Astrocyte (in vitro differentiated cells and primary cell): Measurements from ENCODE around the gene LOC128125822.

Source experiments
- EZH2 ChIP-seq: IDR thresholded peaks from 2 replicates; pipeline ENCODE4 v1.6.1; 2012; ENCODE audit warnings: mild to moderate bottlenecking, low read length, inconsistent platforms; ENCODE audit not compliant: insufficient read depth
- TF ChIP-seq, protein P1 (sequence below): IDR thresholded peaks from 2 replicates; pipeline ENCODE4 v1.5.1; 2011; ENCODE audit warnings: low read depth, mild to moderate bottlenecking, inconsistent platforms, low read length, moderate library complexity; ENCODE audit not compliant: insufficient read depth

DNA sequence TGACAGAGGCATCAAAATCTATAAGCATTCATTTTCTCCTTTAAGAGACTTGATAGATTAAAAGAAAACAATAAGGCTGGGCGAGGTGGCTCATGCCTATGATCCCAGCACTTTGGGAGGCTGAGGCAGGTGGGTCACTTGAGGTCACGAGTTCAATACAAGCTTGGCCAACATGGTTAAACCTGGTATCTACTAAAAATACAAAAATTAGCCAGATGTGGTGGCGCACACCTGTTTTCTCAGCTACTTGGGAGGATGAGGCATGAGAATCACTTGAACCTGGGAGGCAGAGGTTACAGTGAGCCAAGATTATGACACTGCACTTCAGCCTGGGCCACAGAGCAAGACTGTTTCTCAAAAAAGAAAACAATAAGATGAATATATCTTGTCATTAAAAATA is 39.3 kb upstream of the LOC128125822 start:
- TF ChIP-seq, protein P1, sequence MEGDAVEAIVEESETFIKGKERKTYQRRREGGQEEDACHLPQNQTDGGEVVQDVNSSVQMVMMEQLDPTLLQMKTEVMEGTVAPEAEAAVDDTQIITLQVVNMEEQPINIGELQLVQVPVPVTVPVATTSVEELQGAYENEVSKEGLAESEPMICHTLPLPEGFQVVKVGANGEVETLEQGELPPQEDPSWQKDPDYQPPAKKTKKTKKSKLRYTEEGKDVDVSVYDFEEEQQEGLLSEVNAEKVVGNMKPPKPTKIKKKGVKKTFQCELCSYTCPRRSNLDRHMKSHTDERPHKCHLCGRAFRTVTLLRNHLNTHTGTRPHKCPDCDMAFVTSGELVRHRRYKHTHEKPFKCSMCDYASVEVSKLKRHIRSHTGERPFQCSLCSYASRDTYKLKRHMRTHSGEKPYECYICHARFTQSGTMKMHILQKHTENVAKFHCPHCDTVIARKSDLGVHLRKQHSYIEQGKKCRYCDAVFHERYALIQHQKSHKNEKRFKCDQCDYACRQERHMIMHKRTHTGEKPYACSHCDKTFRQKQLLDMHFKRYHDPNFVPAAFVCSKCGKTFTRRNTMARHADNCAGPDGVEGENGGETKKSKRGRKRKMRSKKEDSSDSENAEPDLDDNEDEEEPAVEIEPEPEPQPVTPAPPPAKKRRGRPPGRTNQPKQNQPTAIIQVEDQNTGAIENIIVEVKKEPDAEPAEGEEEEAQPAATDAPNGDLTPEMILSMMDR = no peak
- TF ChIP-seq EZH2 = no peak
